ENCODE results near the gene UNC13C.

Gene UNC13C

GRCh38 chr15:54026891-54027290, 48.6 kb downstream of the UNC13C start:
- no peak for DNase-seq

GRCh38 chr15:54029081-54029480, 50.8 kb downstream of the UNC13C start:
- DNase-seq: no peak

GRCh38 chr15:54032066-54032465, 53.8 kb downstream of the UNC13C start:
- DNase-seq: no peak

GRCh38 chr15:54033356-54033860, 55.2 kb downstream of the UNC13C start:
- no peak for DNase-seq

- DNase-seq: no peak
Measured at GRCh38 chr15:54033869-54034458, 55.7 kb downstream of the UNC13C start.

- no peak for DNase-seq
Measured at GRCh38 chr15:54035616-54036015, 57.4 kb downstream of the UNC13C start.

GRCh38 chr15:54045397-54045796, 67.2 kb downstream of the UNC13C start:
- DNase-seq: no peak

GRCh38 chr15:54046093-54046492, 67.9 kb downstream of the UNC13C start:
- no peak for DNase-seq

GRCh38 chr15:54064365-54064764, 86.1 kb downstream of the UNC13C start:
- no peak for DNase-seq

GRCh38 chr15:54066403-54066802, 88.2 kb downstream of the UNC13C start:
- DNase-seq: no peak

GRCh38 chr15:54082836-54083492, 104.7 kb downstream of the UNC13C start:
- DNase-seq: no peak

GRCh38 chr15:54083501-54083900, 105.3 kb downstream of the UNC13C start:
- no peak for DNase-seq

GRCh38 chr15:54083991-54084390, 105.8 kb downstream of the UNC13C start:
- DNase-seq: no peak

- no peak for DNase-seq
Measured at GRCh38 chr15:54088837-54089236, 110.6 kb downstream of the UNC13C start.

- DNase-seq: no peak
Measured at GRCh38 chr15:54089776-54090175, 111.5 kb downstream of the UNC13C start.

- DNase-seq: no peak
Measured at GRCh38 chr15:54091651-54092050, 113.4 kb downstream of the UNC13C start.

GRCh38 chr15:54094661-54095060, 116.4 kb downstream of the UNC13C start:
- no peak for DNase-seq

GRCh38 chr15:54097019-54097418, 118.8 kb downstream of the UNC13C start:
- no peak for DNase-seq

- no peak for DNase-seq
Measured at GRCh38 chr15:54099010-54099409, 120.8 kb downstream of the UNC13C start.

- DNase-seq: no peak
Measured at GRCh38 chr15:54101664-54102270, 123.5 kb downstream of the UNC13C start.

- DNase-seq: no peak
Measured at GRCh38 chr15:54102704-54103103, 124.5 kb downstream of the UNC13C start.

- no peak for DNase-seq
Measured at GRCh38 chr15:54109014-54109413, 130.8 kb downstream of the UNC13C start.

GRCh38 chr15:54119051-54119450, 140.8 kb downstream of the UNC13C start:
- no peak for DNase-seq

- DNase-seq: no peak
Measured at GRCh38 chr15:54120949-54121463, 142.8 kb downstream of the UNC13C start.

Measured in NCI-H2029 treated with DMSO at 0.1 percent for 48 hours (cell line).